ENCODE results near the gene SGF29. TPM values are rescaled to one million over a fixed set of nuclear protein-coding genes. Genes with fewer than 3 reads are reported as not detected.

The SGF29 gene
- total RNA-seq (10 to 100 TPM; 11.1 to 20.9 (median 13.6) TPM), polyA plus RNA-seq (10 to 100 TPM; 17.1 to 35.1 TPM)
- long read RNA-seq, donor 1, transcript SGF29-201 (10 exons, 1,153 nt) = major isoform, 6 of 15 reads
- long read RNA-seq, donor 1, partial matches to known transcripts = 1 of 15 reads
- long read RNA-seq, donor 1, other reads (novel, unspliced or antisense) = 7 of 15 reads
- long read RNA-seq, donor 2, transcript SGF29-201 (10 exons, 1,153 nt) = major isoform, 14 of 17 reads
- long read RNA-seq, donor 2, partial matches to known transcripts = 0 of 17 reads
- long read RNA-seq, donor 2, other reads (novel, unspliced or antisense) = 1 of 17 reads
- long read RNA-seq, donor 3, transcript SGF29-201 (10 exons, 1,153 nt) = major isoform, 11 of 16 reads
- long read RNA-seq, donor 3, partial matches to known transcripts = 1 of 16 reads
- long read RNA-seq, donor 3, other reads (novel, unspliced or antisense) = 3 of 16 reads

DNA sequence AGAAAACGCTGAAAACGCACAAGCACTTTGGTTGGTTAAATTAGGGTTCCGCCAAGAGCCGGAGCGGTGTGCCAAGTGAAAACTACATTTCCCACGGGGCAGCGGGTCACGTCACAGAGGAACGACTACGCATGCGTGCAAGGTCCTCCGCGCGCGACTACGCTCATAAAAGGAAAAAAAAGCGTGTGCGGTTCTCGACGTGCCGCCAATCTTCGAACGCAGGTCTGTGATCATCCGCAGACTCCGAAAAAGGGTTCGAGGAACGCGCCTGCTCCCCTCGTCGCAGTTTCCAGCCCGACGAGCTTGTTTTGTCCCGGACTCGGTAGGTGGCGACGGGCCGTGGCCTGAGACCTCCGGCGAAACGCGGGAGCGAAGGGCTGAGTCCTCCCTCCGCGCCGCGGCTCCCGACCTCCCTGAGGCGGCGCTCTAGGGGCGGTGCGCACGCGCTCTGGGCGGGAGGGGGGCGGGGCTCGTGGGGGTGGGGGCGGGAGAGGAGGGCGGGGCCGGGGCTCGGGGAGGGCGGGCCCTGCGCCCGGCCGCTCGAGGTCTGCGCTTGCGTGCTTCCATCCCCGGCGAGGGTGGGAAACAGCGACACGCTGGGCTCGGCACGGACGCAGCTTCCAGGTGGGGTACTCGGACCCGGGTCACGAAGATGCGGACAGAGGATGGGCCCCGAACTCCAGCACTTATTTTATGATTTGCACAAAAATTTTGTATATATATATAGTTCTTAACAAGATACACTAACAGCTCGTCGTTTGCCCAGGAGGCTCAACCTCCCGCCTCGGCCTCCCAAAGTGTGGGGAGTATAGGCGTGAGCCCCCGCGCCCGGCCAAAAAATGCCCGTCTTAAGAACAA lies at the start of gene SGF29:
SGF29 (plus strand) TSS at position 145 of the 858 bp plus-strand sequence. CDS start 27,150 bp downstream, outside the sequence.
- intact Hi-C loops (cut with DNase I) = loop anchor here in 6 of 10 donors (1.0 to 10.0 kb wide), 8 partner anchors 57 to 391 kb away; partner anchors contain the start of genes CLN3 (in 3 of the 6) and APOBR (in 2 of the 6)
- ATAC-seq = peak; percentile 96 to 98 (median 96)

GRCh38 chr16:28504707-28505404 lies 48.9 kb upstream of the SGF29 start:
- intact Hi-C loops (cut with DNase I) = no loop called here
- no peak for ATAC-seq
- H3K9me3 ChIP-seq = no peaks in the 10 kb centered on the region
- H3K4me3 ChIP-seq = peak overlapping the region in 1 of 10 donors; percentile 16
- peaks cover 0 to 29% (median 0%) of the 10 kb centered on the region in 9 donors for H3K4me1 ChIP-seq
- DNase-seq = no peak
- H3K27ac ChIP-seq = no peak overlapping the region
- 67 to 82% methylated on average over 8 of the region's 8 CpGs for WGBS, 2 donors
- peaks cover 0 to 5% (median 0%) of the 10 kb centered on the region in 9 donors for H3K36me3 ChIP-seq
- peaks cover 0 to 37% (median 0%) of the 10 kb centered on the region in 7 donors for H3K27me3 ChIP-seq
- no peak for TF ChIP-seq CTCF (IDR thresholded peaks at IDR 0.05)

More for the DNA sequence above, at the start of gene SGF29:
- Histone ChIP-seq H3K9me3 (no peaks in the 10 kb centered on the region), H3K4me3 (peak within 1 kb of the TSS; percentile 14 to 86 (median 67)), H3K27ac (peak within 1 kb of the TSS; percentile 93 to 98 (median 98)), H3K27me3 (no peaks in the 10 kb centered on the region), H3K36me3 (peaks cover 0 to 29% (median 7%) of the 10 kb centered on the region in 9 donors), H3K4me1 (peaks cover 4 to 32% (median 11%) of the 10 kb centered on the region in 9 donors)
- DNase-seq = peak; percentile 92 to 95
- 2 to 3% methylated on average over 84 to 88 of the region's 88 CpGs for WGBS, 2 donors
- peak in 8 of 9 donors; percentile 21 to 70 (median 38) for TF ChIP-seq CTCF (IDR thresholded peaks at IDR 0.05)

DNA sequence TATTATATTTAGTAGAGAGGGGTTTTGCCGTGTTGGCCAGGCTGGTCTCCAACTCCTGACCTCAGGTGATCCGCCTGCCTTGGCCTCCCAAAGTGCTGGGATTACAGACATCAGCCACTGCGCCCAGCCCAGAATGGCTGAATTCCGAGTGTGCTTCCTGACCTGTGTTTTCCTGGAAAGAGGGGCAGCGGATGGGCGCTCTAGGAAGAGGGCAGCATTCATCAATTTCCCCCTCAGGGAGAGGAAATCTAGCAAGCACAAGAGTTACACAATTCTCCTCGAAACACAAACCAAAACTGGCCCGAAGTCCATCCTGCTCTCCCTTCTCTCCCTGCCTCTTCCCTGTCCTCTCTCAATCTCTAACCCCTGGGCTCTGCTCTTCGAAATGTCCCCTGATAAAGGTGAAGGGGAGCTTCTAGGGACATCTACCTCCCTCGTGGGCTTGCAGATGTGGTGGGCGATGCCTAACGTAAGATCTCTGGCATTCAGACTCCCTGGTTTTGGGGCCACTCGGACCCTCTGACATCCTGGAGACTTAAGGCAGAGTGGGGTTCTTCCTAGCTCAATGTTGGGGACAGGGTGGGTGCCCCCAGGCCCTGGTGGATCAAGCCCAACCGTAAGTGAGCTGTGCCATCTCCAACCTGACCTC lies 48.1 kb upstream of the SGF29 start:
- Histone ChIP-seq H3K27ac (peak overlapping the region in 1 of 10 donors; percentile 76), H3K4me1 (peaks cover 0 to 29% (median 0%) of the 10 kb centered on the region in 9 donors), H3K4me3 (peak overlapping the region in 1 of 10 donors; percentile 43), H3K36me3 (peaks cover 0 to 4% (median 0%) of the 10 kb centered on the region in 9 donors), H3K27me3 (peaks cover 0 to 37% (median 0%) of the 10 kb centered on the region in 7 donors), H3K9me3 (no peaks in the 10 kb centered on the region)
- WGBS, 2 donors = 61 to 69% methylated on average over 14 of the region's 14 CpGs
- intact Hi-C loops (cut with DNase I) = no loop called here
- no peak for ATAC-seq
- TF ChIP-seq CTCF (IDR thresholded peaks at IDR 0.05) = no peak
- DNase-seq = no peak

All from heart right ventricle (tissue), 16 donors.